K562 (cell line): ENCODE measurements around the gene GPR78. TPM values are rescaled to one million over a fixed set of nuclear protein-coding genes. Genes with fewer than 3 reads are reported as not detected.

ENCODE experiments used
- ATAC-seq: fragments of 200-7000 bp; cut with Tn5 transposase; 3 replicates; pipeline ENCODE4 v1.9.1; 2020; ENCODE audit warnings: moderate library complexity
- BruUV-seq: library from RNA; stranded (reverse); fragments of 400-500 nt; replicated peaks from 2 replicates; lab custom pipeline; 2021; lab: Mats Ljungman, UMichigan
- CTCF ChIA-PET: fragments of 300-600 bp; formaldehyde crosslinking; extraction: SDS; loops from one replicate; lab custom pipeline; 2021; ENCODE audit warnings: low intra/inter-chr PET ratio; lab: Yijun Ruan, JAX
- POLR2A ChIA-PET: fragments of 300-600, 350-650 bp; sonication (Branson Sonifier 250); formaldehyde crosslinking; extraction: SDS; loops from one replicate; lab custom pipeline; 2021; ENCODE audit warnings: antibody characterized with exemption, inconsistent platforms; lab: Yijun Ruan, JAX
- DNase-seq, 4 experiments: peaks; one replicate each; pipeline versions ENCODE4 v3.0.0 to v3.0.0-alpha.2; 2011 to 2018; ENCODE audit warnings: low spot score in 3 of 4, mixed read lengths in 3 of 4; ENCODE audit errors: extremely low read depth in 1 of 4
- FAIRE-seq: peaks from 2 replicates; lab custom pipeline; 2011; peaks lifted over from hg19 to GRCh38; lab: Jason Lieb, UNC
- H2AFZ ChIP-seq: 2 replicates; pipeline ENCODE4 v1.6.0; 2011; ENCODE audit warnings: low read depth, low read length, control low read depth, inconsistent platforms
- H3K27ac ChIP-seq: fragments of 200-600 bp; 3 replicates; pipeline ENCODE4 v1.8.0; 2011; ENCODE audit warnings: low read depth, mild to moderate bottlenecking, control low read depth, inconsistent platforms, low read length, moderate library complexity, mixed read lengths; ENCODE audit errors: extremely low read depth
- H3K27me3 ChIP-seq, 2 experiments: fragments of 300-600 bp in 1 of 2; 2 replicates in 1 of 2; 3 replicates in 1 of 2; pipeline versions ENCODE4 v1.6.0 to v1.8.0; 2011; ENCODE audit warnings: inconsistent platforms in 2 of 2, low read length in 2 of 2, mild to moderate bottlenecking in 1 of 2, mixed read lengths in 1 of 2, moderate library complexity in 1 of 2; ENCODE audit not compliant: control insufficient read depth in 2 of 2, insufficient read depth in 2 of 2
- H3K36me3 ChIP-seq: fragments of 300-600 bp; 3 replicates; pipeline ENCODE4 v1.8.0; 2011; ENCODE audit warnings: mild to moderate bottlenecking, low read length, inconsistent platforms; ENCODE audit not compliant: control insufficient read depth, insufficient read depth
- H3K4me1 ChIP-seq, 2 experiments: fragments of 200-600 bp in 1 of 2; replicated peaks in 1 of 2; 2 replicates in 1 of 2; 3 replicates in 1 of 2; pipeline versions ENCODE4 v1.5.1 to v1.8.0; 2011; ENCODE audit warnings: inconsistent platforms in 2 of 2, low read length in 2 of 2, mild to moderate bottlenecking in 1 of 2, mixed read lengths in 1 of 2, moderate library complexity in 1 of 2; ENCODE audit not compliant: control insufficient read depth in 2 of 2, insufficient read depth in 2 of 2
- H3K4me2 ChIP-seq: 2 replicates; pipeline ENCODE4 v1.6.1; 2011; ENCODE audit warnings: low read length, control low read depth, inconsistent platforms, mixed read lengths; ENCODE audit not compliant: insufficient read depth
- H3K4me3 ChIP-seq: fragments of 200-600 bp; sonication (generic), shearing (Covaris generic); 2 replicates; pipeline ENCODE4 v1.5.1; 2016; ENCODE audit warnings: control low read depth, inconsistent platforms
- H3K79me2 ChIP-seq: fragments of 200-600 bp; 3 replicates; pipeline ENCODE4 v1.8.0; 2011; ENCODE audit warnings: low read length, inconsistent platforms; ENCODE audit not compliant: control insufficient read depth, insufficient read depth
- H3K9ac ChIP-seq, 2 experiments: 2 replicates each; pipeline versions ENCODE4 v1.6.0 to v1.6.1; 2011; ENCODE audit warnings: low read depth in 2 of 2, low read length in 2 of 2, control low read depth in 1 of 2, inconsistent platforms in 1 of 2, mild to moderate bottlenecking in 1 of 2, mixed read lengths in 1 of 2; ENCODE audit not compliant: insufficient read depth in 1 of 2
- H3K9me1 ChIP-seq: one replicate; pipeline ENCODE4 v1.6.0; 2011; ENCODE audit warnings: inconsistent platforms, mild to moderate bottlenecking, low read length, moderate library complexity; ENCODE audit not compliant: control insufficient read depth, insufficient read depth
- H3K9me3 ChIP-seq: replicated peaks from 2 replicates; pipeline ENCODE4 v1.5.1; 2011; ENCODE audit warnings: low read depth, low read length, inconsistent platforms; ENCODE audit not compliant: control insufficient read depth, insufficient read depth
- H4K20me1 ChIP-seq: replicated peaks from 2 replicates; pipeline ENCODE4 v1.6.1; 2011; ENCODE audit warnings: low read length, inconsistent platforms, mixed read lengths; ENCODE audit not compliant: control insufficient read depth, insufficient read depth
- ARID2 ChIP-seq: fragments of 450-650 bp; IDR thresholded peaks from 2 replicates; pipeline ENCODE4 v1.6.1; 2017; ENCODE audit warnings: antibody characterized with exemption, mild to moderate bottlenecking
- CXXC5 ChIP-seq: fragments of 250-450 bp; sonication (Bioruptor Pico); IDR thresholded peaks from 2 replicates; pipeline ENCODE4 v1.8.0; 2022; ENCODE audit warnings: inconsistent platforms, mild to moderate bottlenecking, moderate library complexity
- E2F5 ChIP-seq: sonication (generic); formaldehyde crosslinking; IDR thresholded peaks from 2 replicates; pipeline ENCODE4 v1.8.0; 2022; ENCODE audit warnings: mild to moderate bottlenecking, missing genetic modification reagents
- FOXA1 ChIP-seq: fragments of 450-650 bp; IDR thresholded peaks from 2 replicates; pipeline ENCODE4 v1.6.1; 2016; ENCODE audit warnings: mild to moderate bottlenecking, borderline replicate concordance
- FOXK1 ChIP-seq: sonication (generic); formaldehyde crosslinking; IDR thresholded peaks from 2 replicates; pipeline ENCODE4 v1.8.0; 2022; ENCODE audit warnings: missing genetic modification reagents, mild to moderate bottlenecking, borderline replicate concordance
- KAT8 ChIP-seq: fragments of 450-650 bp; IDR thresholded peaks from 2 replicates; pipeline ENCODE4 v1.6.1; 2016; ENCODE audit warnings: low read depth, mild to moderate bottlenecking
- L3MBTL2 ChIP-seq: fragments of 450-650 bp; IDR thresholded peaks from 2 replicates; pipeline ENCODE4 v1.6.1; 2016; ENCODE audit warnings: mild to moderate bottlenecking, moderate library complexity
- RBBP5 ChIP-seq: fragments of 200-600 bp; sonication (generic); IDR thresholded peaks from 2 replicates; pipeline ENCODE4 v1.6.1; 2012; ENCODE audit warnings: borderline replicate concordance, mild to moderate bottlenecking, low read length, control low read depth, inconsistent platforms; ENCODE audit not compliant: insufficient read depth, poor library complexity, severe bottlenecking
- RBM25 ChIP-seq: fragments of 200-400 bp; formaldehyde crosslinking; IDR thresholded peaks from 2 replicates; pipeline ENCODE4 v1.6.1; 2018; ENCODE audit warnings: low read length, low read depth, moderate library complexity; ENCODE audit not compliant: severe bottlenecking
- TEAD4 ChIP-seq, 2 experiments: sonication (generic) in 1 of 2; formaldehyde crosslinking in 1 of 2; IDR thresholded peaks; 2 replicates each; pipeline versions ENCODE4 v1.6.1 to v1.8.0; 2012 to 2022; ENCODE audit warnings: borderline replicate concordance in 1 of 2, inconsistent platforms in 1 of 2, low read length in 1 of 2, mild to moderate bottlenecking in 1 of 2, missing genetic modification reagents in 1 of 2
- ZEB2 ChIP-seq: fragments of 450-650 bp; IDR thresholded peaks from 2 replicates; pipeline ENCODE4 v1.6.1; 2016
- ZNF3 ChIP-seq: fragments of 250-450 bp; sonication (Bioruptor Pico); IDR thresholded peaks from 2 replicates; pipeline ENCODE4 v1.5.0; 2021; ENCODE audit warnings: mild to moderate bottlenecking, moderate library complexity
- ZNF766 ChIP-seq: fragments of 200-800 bp; sonication (Bioruptor generic); conservative IDR thresholded peaks from 2 replicates; pipeline ENCODE4 v1.6.1; 2016; ENCODE audit warnings: missing genetic modification characterization, missing compliant biosample characterization
- WGBS: fragments of 100-300 bp; shearing (Covaris generic); methylation state at CpG from one replicate; pipeline ENCODE4 v1.1.6; 2016; ENCODE audit warnings: low coverage, mixed read lengths; ENCODE audit not compliant: insufficient coverage; ENCODE audit errors: missing lambda C conversion rate; 5-methylcytosine and 5-hydroxymethylcytosine counted together
- in situ Hi-C: fragments of 300-500 bp; cut with MboI; formaldehyde crosslinking; loops from 4 replicates; pipeline ENCODE4 v1.15.0; 2018; ENCODE audit warnings: inconsistent platforms, mixed read lengths
- intact Hi-C: fragments of 100-400 bp; cut with micrococcal nuclease; formaldehyde crosslinking; loops from 2 replicates; pipeline ENCODE4 v1.14.2; 2022
- polyA plus RNA-seq, 8 experiments: library from polyadenylated mRNA; depleted of rRNA in 4 of 8; stranded (reverse) in 5 of 8; unstranded in 3 of 8; fragments of >200 nt; fragmentation: Nextera tagmentation in 2 of 8; fragmentation: Illumina TruSeq in 1 of 8; extraction: Ambion mirVana in 2 of 8; extraction: Trizol in 1 of 8; gene quantifications; 2 replicates each; pipeline versions ENCODE4 v1.2.1 to v1.2.3, GENCODE V29; 2011 to 2014; ENCODE audit warnings: inconsistent platforms in 1 of 8, missing spikeins in 1 of 8
- total RNA-seq, 7 experiments: library from RNA; depleted of rRNA in 6 of 7; stranded (reverse); fragments of >200 nt in 6 of 7; fragmentation: Illumina TruSeq in 2 of 7; extraction: Trizol in 2 of 7; gene quantifications; 2 replicates each; pipeline versions ENCODE4 v1.2.1 to v1.2.3, GENCODE V29; 2011 to 2021; ENCODE audit warnings: low replicate concordance in 1 of 7
- TF ChIP-seq, protein P1 (sequence below), 2 experiments: fragments of 200-800 bp in 1 of 2; sonication (Bioruptor generic) in 1 of 2; sonication (generic) in 1 of 2; formaldehyde crosslinking in 1 of 2; IDR thresholded peaks in 1 of 2; conservative IDR thresholded peaks in 1 of 2; 2 replicates each; pipeline versions ENCODE4 v1.5.0 to v1.6.1; 2016 to 2020; ENCODE audit warnings: missing compliant biosample characterization in 1 of 2, missing genetic modification characterization in 1 of 2, missing genetic modification reagents in 1 of 2

Gene GPR78
- total and polyA plus RNA-seq, 9 of the 15 experiments (the other 6 are each of a cell fraction or from before 2014, with no cell fraction given): 0.04 to 0.13 (median 0.07) TPM; not detected in 4

- in situ Hi-C loops (no loop called here), intact Hi-C loops (no loop called here)
- BruUV-seq: no TSS peak
- H2AFZ ChIP-seq: no peak overlapping the region
- no peaks in the 10 kb centered on the region for H4K20me1 ChIP-seq
- CTCF ChIA-PET: no interaction called here
- H3K79me2 ChIP-seq: no peaks in the 10 kb centered on the region
- no peaks in the 10 kb centered on the region for H3K27me3 ChIP-seq
- H3K27ac ChIP-seq: no peak overlapping the region
- no peak overlapping the region for H3K4me2 ChIP-seq
- no peaks in the 10 kb centered on the region for H3K36me3 ChIP-seq
- no peaks in the 10 kb centered on the region for H3K9me1 ChIP-seq
- no peak for ATAC-seq
- POLR2A ChIA-PET: interaction anchor here (0.9 kb wide), 1 partner anchor 8 kb away, joined by 5 read pairs; no protein-coding TSS in a partner anchor
- DNase-seq: no peak
- WGBS: 33% methylated on average over 5 of the region's 5 CpGs
- TF ChIP-seq CXXC5: no peak
- no peak for TF ChIP-seq KAT8
- no peak for TF ChIP-seq ARID2
- TF ChIP-seq ZNF3 (CRISPR knock-in tag): no peak
- no peak for FAIRE-seq
- no peak overlapping the region for H3K4me3 ChIP-seq
- H3K4me1 ChIP-seq: peaks cover 0 to 1% of the 10 kb centered on the region in 2 experiments; a peak in 3 of 5 replicates
- no peaks in the 10 kb centered on the region; the same call in 1 of the 2 replicates for H3K9me3 ChIP-seq
- H3K9ac ChIP-seq: no peak overlapping the region
These were observed 40.5 kb upstream of the GPR78 start for GRCh38 chr4:8539661-8540060.

- ATAC-seq (no peak), DNase-seq (no peak), FAIRE-seq (no peak)
- POLR2A ChIA-PET: interaction anchor here (2.0 kb wide), 1 partner anchor 66 kb away, joined by 4 read pairs; no protein-coding TSS in a partner anchor
- CTCF ChIA-PET: no interaction called here
- H3K9ac ChIP-seq: peak overlapping the region in 1 of 2 experiments; percentile 52; a peak in 1 of 4 replicates
- no TSS peak for BruUV-seq
- H3K4me1 ChIP-seq: peaks cover 0 to 6% of the 10 kb centered on the region in 2 experiments; a peak in 3 of 5 replicates
- H3K36me3 ChIP-seq: no peaks in the 10 kb centered on the region
- in situ Hi-C loops (no loop called here), intact Hi-C loops (no loop called here)
- 45% methylated on average over 9 of the region's 9 CpGs for WGBS
- no peaks in the 10 kb centered on the region for H4K20me1 ChIP-seq
- no peaks in the 10 kb centered on the region for H3K9me1 ChIP-seq
- no peak overlapping the region for H2AFZ ChIP-seq
- no peak overlapping the region for H3K4me2 ChIP-seq
- no peak overlapping the region for H3K4me3 ChIP-seq
- H3K27ac ChIP-seq: no peak overlapping the region
- no peaks in the 10 kb centered on the region for H3K9me3 ChIP-seq
- H3K27me3 ChIP-seq: no peaks in the 10 kb centered on the region
- H3K79me2 ChIP-seq: no peaks in the 10 kb centered on the region
- no peak for TF ChIP-seq FOXK1 (CRISPR knock-in tag)
- no peak for TF ChIP-seq FOXA1
- TF ChIP-seq TEAD4 (IDR thresholded peaks at IDR 0.05; ENCODE audit: low read length): no peak
- no peak for TF ChIP-seq TEAD4 (CRISPR knock-in tag; IDR thresholded peaks at IDR 0.05; ENCODE audit: borderline replicate concordance)
- TF ChIP-seq ZNF766 (CRISPR knock-in tag): no peak
- no peak for TF ChIP-seq E2F5
- no peak for TF ChIP-seq RBM25
- TF ChIP-seq ZEB2: no peak
- no peak for TF ChIP-seq RBBP5
- TF ChIP-seq L3MBTL2: no peak
- TF ChIP-seq, protein P1, sequence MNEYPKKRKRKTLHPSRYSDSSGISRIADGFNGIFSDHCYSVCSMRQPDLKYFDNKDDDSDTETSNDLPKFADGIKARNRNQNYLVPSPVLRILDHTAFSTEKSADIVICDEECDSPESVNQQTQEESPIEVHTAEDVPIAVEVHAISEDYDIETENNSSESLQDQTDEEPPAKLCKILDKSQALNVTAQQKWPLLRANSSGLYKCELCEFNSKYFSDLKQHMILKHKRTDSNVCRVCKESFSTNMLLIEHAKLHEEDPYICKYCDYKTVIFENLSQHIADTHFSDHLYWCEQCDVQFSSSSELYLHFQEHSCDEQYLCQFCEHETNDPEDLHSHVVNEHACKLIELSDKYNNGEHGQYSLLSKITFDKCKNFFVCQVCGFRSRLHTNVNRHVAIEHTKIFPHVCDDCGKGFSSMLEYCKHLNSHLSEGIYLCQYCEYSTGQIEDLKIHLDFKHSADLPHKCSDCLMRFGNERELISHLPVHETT (CRISPR knock-in tag; conservative IDR thresholded peaks at IDR 0.05 in 1 of 2, IDR thresholded peaks at IDR 0.05 in 1 of 2): no peak
These were observed 40.1 kb upstream of the GPR78 start for GRCh38 chr4:8540072-8540471.
